GM19035 (cell line): ENCODE results near the gene OR1E1.
"Not testable (repeated sequence)": the region's sequence is repeated elsewhere in the genome, so short reads cannot be mapped to it uniquely, and the experiment has no call there.

Experiments used
- ATAC-seq: cut with Tn5 transposase; IDR thresholded peaks from one replicate; pipeline ENCODE4 v1.9.1; 2021; ENCODE audit not compliant: unreplicated experiment

OR1E1 gene

GRCh38 chr17:3398310-3398709 is at the start of gene OR1E1:
Gene OR1E1 (minus strand): TSS chr17:3398410. CDS start chr17:3398410, 0 bp downstream.
- no peak for ATAC-seq

- no peak for ATAC-seq
Measured at GRCh38 chr17:3447625-3448024, 49.4 kb upstream of the OR1E1 start.

- ATAC-seq: no peak
Measured at GRCh38 chr17:3440451-3440850, 42.2 kb upstream of the OR1E1 start.

- ATAC-seq: no peak
Measured at GRCh38 chr17:3438368-3438767, 40.2 kb upstream of the OR1E1 start.

- no peak for ATAC-seq
Measured at GRCh38 chr17:3433741-3434140, 35.5 kb upstream of the OR1E1 start, which contains the start of gene OR1E2. Gene OR1E2 (minus strand): TSS chr17:3433841. CDS start chr17:3433841, 0 bp downstream.

GRCh38 chr17:3433215-3433614 is 35.0 kb upstream of the OR1E1 start:
- not testable (repeated sequence) for ATAC-seq

- no peak for ATAC-seq
Measured at GRCh38 chr17:3418222-3418621, 20.0 kb upstream of the OR1E1 start.

GRCh38 chr17:3415610-3416009 is 17.4 kb upstream of the OR1E1 start:
- no peak for ATAC-seq

- ATAC-seq: not testable (repeated sequence)
Measured at GRCh38 chr17:3412216-3412615, 14.0 kb upstream of the OR1E1 start.

GRCh38 chr17:3411070-3411469 is 12.9 kb upstream of the OR1E1 start, which contains the start of gene OR3A3:
Gene OR3A3 (plus strand): TSS chr17:3411370.
- ATAC-seq: no peak

- ATAC-seq: not testable (repeated sequence)
Measured at GRCh38 chr17:3403856-3404255, 5.6 kb upstream of the OR1E1 start.

- ATAC-seq: no peak
Measured at GRCh38 chr17:3401786-3402185, 3.6 kb upstream of the OR1E1 start.

- no peak for ATAC-seq
Measured at GRCh38 chr17:3400055-3400454, 1.8 kb upstream of the OR1E1 start.

GRCh38 chr17:3397801-3398200 is 409 bp downstream of the OR1E1 start:
- ATAC-seq: not testable (repeated sequence)

- no peak for ATAC-seq
Measured at GRCh38 chr17:3389791-3390190, 8.4 kb downstream of the OR1E1 start.

GRCh38 chr17:3385869-3386816 is 12.1 kb downstream of the OR1E1 start, which contains the start of gene OR3A2:
Gene OR3A2 (minus strand): TSS chr17:3386308.
- ATAC-seq: no peak

GRCh38 chr17:3381957-3382356 is 16.3 kb downstream of the OR1E1 start:
- ATAC-seq: no peak

GRCh38 chr17:3378321-3378720 is 19.9 kb downstream of the OR1E1 start:
- no peak for ATAC-seq

- not testable (repeated sequence) for ATAC-seq
Measured at GRCh38 chr17:3371167-3371566, 27.0 kb downstream of the OR1E1 start.
